DOHH2 (cell line): ENCODE results near the gene AAMP.

Source experiments
- EZH2phosphoT487 ChIP-seq: fragments of 200-600 bp; sonication (generic); IDR thresholded peaks from 2 replicates; pipeline ENCODE4 v1.6.1; 2017; ENCODE audit warnings: borderline replicate concordance, mild to moderate bottlenecking, antibody characterized with exemption, low read length, moderate library complexity, mixed read lengths
- TF ChIP-seq, protein P1 (sequence below): fragments of 200-600 bp; sonication (generic); IDR thresholded peaks from one replicate; pipeline ENCODE4 v1.5.1; 2014; ENCODE audit warnings: antibody characterized with exemption, mild to moderate bottlenecking, low read depth, low read length; ENCODE audit not compliant: poor library complexity, severe bottlenecking

DNA sequence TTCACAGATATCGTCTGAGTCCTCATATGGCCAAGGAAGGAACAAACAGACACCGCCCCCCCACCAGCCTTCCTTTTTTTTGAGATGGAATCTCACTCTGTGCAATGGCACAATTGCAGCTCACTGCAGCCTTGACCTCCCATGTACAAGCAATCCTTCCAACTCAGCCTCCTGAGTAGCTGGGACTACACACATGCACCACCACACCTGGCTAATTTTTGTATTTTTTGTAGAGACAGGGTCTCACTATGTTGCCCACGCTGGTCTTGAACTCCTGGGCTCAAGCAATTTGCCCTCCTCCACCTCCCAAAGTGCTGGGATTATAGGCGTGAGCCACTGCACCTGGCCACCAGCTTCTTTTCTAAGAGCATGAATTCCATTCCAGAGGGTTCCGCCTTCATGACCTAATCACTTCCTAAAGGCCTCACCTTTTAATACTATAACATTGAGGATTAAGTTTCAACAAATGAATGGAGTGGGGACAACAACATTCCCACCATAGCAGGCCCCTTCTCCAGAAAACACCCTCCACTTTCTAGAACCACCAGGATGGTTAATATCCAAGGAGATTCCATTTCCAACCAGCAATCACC lies 24.6 kb upstream of the AAMP start:
- TF ChIP-seq, protein P1, sequence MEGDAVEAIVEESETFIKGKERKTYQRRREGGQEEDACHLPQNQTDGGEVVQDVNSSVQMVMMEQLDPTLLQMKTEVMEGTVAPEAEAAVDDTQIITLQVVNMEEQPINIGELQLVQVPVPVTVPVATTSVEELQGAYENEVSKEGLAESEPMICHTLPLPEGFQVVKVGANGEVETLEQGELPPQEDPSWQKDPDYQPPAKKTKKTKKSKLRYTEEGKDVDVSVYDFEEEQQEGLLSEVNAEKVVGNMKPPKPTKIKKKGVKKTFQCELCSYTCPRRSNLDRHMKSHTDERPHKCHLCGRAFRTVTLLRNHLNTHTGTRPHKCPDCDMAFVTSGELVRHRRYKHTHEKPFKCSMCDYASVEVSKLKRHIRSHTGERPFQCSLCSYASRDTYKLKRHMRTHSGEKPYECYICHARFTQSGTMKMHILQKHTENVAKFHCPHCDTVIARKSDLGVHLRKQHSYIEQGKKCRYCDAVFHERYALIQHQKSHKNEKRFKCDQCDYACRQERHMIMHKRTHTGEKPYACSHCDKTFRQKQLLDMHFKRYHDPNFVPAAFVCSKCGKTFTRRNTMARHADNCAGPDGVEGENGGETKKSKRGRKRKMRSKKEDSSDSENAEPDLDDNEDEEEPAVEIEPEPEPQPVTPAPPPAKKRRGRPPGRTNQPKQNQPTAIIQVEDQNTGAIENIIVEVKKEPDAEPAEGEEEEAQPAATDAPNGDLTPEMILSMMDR: no peak
- no peak for TF ChIP-seq EZH2phosphoT487
